Common myeloid progenitor, CD34-positive (primary cell): Measurements from ENCODE around the gene TXK.

Source experiments
- CTCF ChIA-PET: fragments of 350-600 bp; sonication (Branson Sonifier 250); formaldehyde crosslinking; loops from one replicate; lab custom pipeline; 2021; ENCODE audit warnings: antibody characterized with exemption; lab: Charles Lee
- POLR2A ChIA-PET: fragments of 350-600 bp; sonication (Branson Sonifier 250); formaldehyde crosslinking; loops from one replicate; lab custom pipeline; 2021; ENCODE audit warnings: antibody characterized with exemption; lab: Charles Lee
- DNase-seq, 3 donors: peaks; one replicate each; pipeline versions ENCODE4 v3.0.0 to v3.0.0-alpha.2; 2013
- H3K27ac ChIP-seq, 2 experiments: 1 replicate in 1 of 2; 2 replicates in 1 of 2; pipeline ENCODE4 v1.7.0; 2013; ENCODE audit warnings: inconsistent platforms in 2 of 2, low read length in 2 of 2, mild to moderate bottlenecking in 2 of 2, low read depth in 1 of 2, moderate library complexity in 1 of 2; ENCODE audit not compliant: severe bottlenecking in 2 of 2, insufficient read depth in 1 of 2, poor library complexity in 1 of 2
- H3K27me3 ChIP-seq, 5 experiments: replicated peaks in 2 of 5; 1 replicate in 3 of 5; 2 replicates in 2 of 5; pipeline versions ENCODE4 v1.6.1 to v1.7.0; 2013; ENCODE audit warnings: low read length in 4 of 5, mild to moderate bottlenecking in 2 of 5, moderate library complexity in 2 of 5, inconsistent platforms in 1 of 5; ENCODE audit not compliant: insufficient read depth in 5 of 5, control insufficient read depth in 4 of 5
- H3K36me3 ChIP-seq, 4 experiments: 1 replicate in 2 of 4; 2 replicates in 2 of 4; pipeline versions ENCODE4 v1.6.1 to v1.7.0; 2013; ENCODE audit warnings: low read length in 3 of 4, control low read depth in 1 of 4, mild to moderate bottlenecking in 1 of 4; ENCODE audit not compliant: control insufficient read depth in 4 of 4, insufficient read depth in 4 of 4
- H3K4me1 ChIP-seq, 4 experiments: 1 replicate in 3 of 4; 2 replicates in 1 of 4; pipeline versions ENCODE4 v1.6.1 to v1.7.1; 2013; ENCODE audit warnings: low read length in 3 of 4, mild to moderate bottlenecking in 3 of 4, control low read depth in 1 of 4, inconsistent platforms in 1 of 4, moderate library complexity in 1 of 4; ENCODE audit not compliant: control insufficient read depth in 4 of 4, insufficient read depth in 4 of 4; ENCODE audit errors: control extremely low read depth in 1 of 4
- H3K4me3 ChIP-seq, 7 experiments: 1 replicate in 4 of 7; 2 replicates in 3 of 7; pipeline versions ENCODE4 v1.5.1 to v1.7.0; 2013; ENCODE audit warnings: mild to moderate bottlenecking in 7 of 7, low read length in 6 of 7, moderate library complexity in 6 of 7, inconsistent platforms in 2 of 7, low read depth in 2 of 7, control low read depth in 1 of 7; ENCODE audit not compliant: insufficient read depth in 4 of 7, control insufficient read depth in 1 of 7; ENCODE audit errors: extremely low read depth in 1 of 7
- H3K9me3 ChIP-seq, 5 experiments: 1 replicate in 4 of 5; 2 replicates in 1 of 5; pipeline versions ENCODE4 v1.6.1 to v1.7.1; 2013; ENCODE audit warnings: low read length in 4 of 5, mild to moderate bottlenecking in 2 of 5, inconsistent platforms in 1 of 5, low read depth in 1 of 5, moderate library complexity in 1 of 5; ENCODE audit not compliant: control insufficient read depth in 4 of 5, insufficient read depth in 2 of 5; ENCODE audit errors: control extremely low read depth in 1 of 5
- WGBS: methylation state at CpG from one replicate; pipeline ENCODE4 v1.1.5; 2013; ENCODE audit not compliant: insufficient coverage; 5-methylcytosine and 5-hydroxymethylcytosine counted together

Gene TXK

GRCh38 chr4:48156423-48156822 is 22.4 kb upstream of the TXK start:
- H3K9me3 ChIP-seq: peaks cover 0 to 32% (median 20%) of the 10 kb centered on the region in 5 experiments
- peaks cover 35 to 86% (median 66%) of the 10 kb centered on the region in 4 experiments for H3K36me3 ChIP-seq
- H3K27me3 ChIP-seq: no peaks in the 10 kb centered on the region
- WGBS: no CpG with 5 or more reads among the region's 1 CpG
- no peaks in the 10 kb centered on the region for H3K4me1 ChIP-seq
- POLR2A ChIA-PET: no interaction called here
- CTCF ChIA-PET: interaction anchor here (1.2 to 2.4 kb wide), 3 partner anchors 12 to 25 kb away, joined by 3 to 6 read pairs (median 4); no protein-coding TSS in a partner anchor
- no peak overlapping the region for H3K27ac ChIP-seq
- no peak for DNase-seq
- no peak overlapping the region for H3K4me3 ChIP-seq

- H3K9me3 ChIP-seq: peaks cover 0 to 32% (median 20%) of the 10 kb centered on the region in 5 experiments
- WGBS: 80% methylated on average over 1 of the region's 1 CpG
- H3K27ac ChIP-seq: no peak overlapping the region
- H3K4me3 ChIP-seq: no peak overlapping the region
- CTCF ChIA-PET: interaction anchor here (1.6 to 1.9 kb wide), 3 partner anchors 9 to 136 kb away, joined by 3 to 5 read pairs (median 4); no protein-coding TSS in a partner anchor
- peaks cover 29 to 90% (median 76%) of the 10 kb centered on the region in 4 experiments for H3K36me3 ChIP-seq
- H3K27me3 ChIP-seq: no peaks in the 10 kb centered on the region
- no peaks in the 10 kb centered on the region for H3K4me1 ChIP-seq
- POLR2A ChIA-PET: no interaction called here
- no peak for DNase-seq
These were observed 19.9 kb upstream of the TXK start for GRCh38 chr4:48153791-48154550.

DNA sequence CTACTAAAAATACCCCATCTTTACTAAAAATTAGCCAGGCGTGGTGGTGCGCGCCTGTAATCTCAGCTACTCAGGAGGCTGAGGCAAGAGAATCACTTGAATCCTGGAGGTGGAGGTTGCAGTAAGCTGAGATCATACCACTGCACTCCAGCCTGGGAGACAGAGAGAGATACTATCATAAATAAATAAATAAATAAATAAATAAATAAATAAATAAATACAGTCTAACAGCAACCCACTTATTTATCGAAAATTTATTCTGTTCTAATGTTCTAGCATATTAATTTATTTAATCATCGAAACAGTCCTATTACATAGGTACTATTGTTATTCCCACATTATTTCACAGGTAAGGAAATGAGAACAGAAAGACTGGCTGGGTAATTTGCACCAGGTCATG is 18.2 kb upstream of the TXK start:
- H3K4me1 ChIP-seq: no peaks in the 10 kb centered on the region
- H3K27ac ChIP-seq: no peak overlapping the region
- ChIA-PET CTCF (interaction anchor here (1.8 kb wide), 1 partner anchor 23 kb away, joined by 4 read pairs; no protein-coding TSS in a partner anchor), POLR2A (no interaction called here)
- 100% methylated on average over 3 of the region's 5 CpGs for WGBS
- no peak overlapping the region for H3K4me3 ChIP-seq
- no peak for DNase-seq
- no peaks in the 10 kb centered on the region for H3K27me3 ChIP-seq
- H3K36me3 ChIP-seq: peaks cover 35 to 90% (median 75%) of the 10 kb centered on the region in 4 experiments
- H3K9me3 ChIP-seq: peaks cover 0 to 30% (median 20%) of the 10 kb centered on the region in 5 experiments

DNA sequence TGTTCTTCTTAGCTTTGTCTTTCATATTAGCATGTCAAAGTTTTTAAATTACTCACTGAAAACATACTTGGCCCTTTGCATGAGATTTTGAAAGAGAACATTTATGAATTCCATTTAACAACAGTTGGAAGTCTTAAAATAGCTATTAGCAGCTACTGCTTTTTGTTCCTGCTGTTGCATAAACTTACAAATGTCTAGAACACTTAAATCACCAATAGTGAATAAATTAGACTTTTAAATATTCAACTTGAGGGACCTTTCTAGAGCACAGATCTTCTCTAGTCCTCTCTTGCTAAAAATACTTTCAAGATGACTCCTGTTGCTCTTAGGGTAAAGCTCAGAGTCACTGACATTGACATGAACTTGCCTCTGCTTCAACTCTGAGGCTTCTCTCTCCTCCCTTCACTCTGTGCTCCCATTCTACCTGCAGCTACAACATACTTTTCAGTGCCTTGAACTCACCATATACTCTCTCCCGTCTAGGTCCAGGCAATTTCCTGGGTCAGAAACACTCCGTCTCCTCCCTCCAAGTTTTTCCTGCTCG is 15.8 kb upstream of the TXK start:
- 92% methylated on average over 3 of the region's 3 CpGs for WGBS
- Histone ChIP-seq H3K9me3 (peaks cover 0 to 14% (median 8%) of the 10 kb centered on the region in 5 experiments), H3K27me3 (no peaks in the 10 kb centered on the region), H3K36me3 (peaks cover 31 to 84% (median 68%) of the 10 kb centered on the region in 4 experiments), H3K27ac (no peak overlapping the region), H3K4me3 (no peak overlapping the region), H3K4me1 (no peaks in the 10 kb centered on the region)
- POLR2A ChIA-PET: interaction anchor here (0.6 kb wide), 1 partner anchor 9 kb away, joined by 3 read pairs; no protein-coding TSS in a partner anchor
- CTCF ChIA-PET: interaction anchor here (0.6 to 1.2 kb wide), 5 partner anchors 12 to 126 kb away, joined by 3 to 6 read pairs (median 3); no protein-coding TSS in a partner anchor
- DNase-seq: no peak

- H3K36me3 ChIP-seq: peaks cover 22 to 83% (median 60%) of the 10 kb centered on the region in 4 experiments
- WGBS: no CpG with 5 or more reads among the region's 1 CpG
- DNase-seq: no peak
These were observed 13.6 kb upstream of the TXK start for GRCh38 chr4:48147621-48148020.

GRCh38 chr4:48141048-48141447 is 7.0 kb upstream of the TXK start:
- no CpG with 5 or more reads among the region's 2 CpGs for WGBS
- Histone ChIP-seq H3K27me3 (no peaks in the 10 kb centered on the region), H3K4me3 (no peak overlapping the region), H3K27ac (no peak overlapping the region), H3K9me3 (no peaks in the 10 kb centered on the region), H3K36me3 (peaks cover 18 to 70% (median 53%) of the 10 kb centered on the region in 4 experiments), H3K4me1 (peaks cover 0 to 9% (median 7%) of the 10 kb centered on the region in 4 experiments)
- DNase-seq: peak; percentile 41 to 66 (median 64)
- ChIA-PET CTCF (interaction anchor here (0.7 to 5.8 kb wide), 5 partner anchors 11 to 155 kb away, joined by 3 to 47 read pairs (median 4); no protein-coding TSS in a partner anchor), POLR2A (no interaction called here)

More at GRCh38 chr4:48147621-48148020, 13.6 kb upstream of the TXK start:
- Histone ChIP-seq H3K9me3 (no peaks in the 10 kb centered on the region), H3K4me1 (no peaks in the 10 kb centered on the region), H3K4me3 (no peak overlapping the region), H3K27me3 (no peaks in the 10 kb centered on the region), H3K27ac (no peak overlapping the region)
- POLR2A ChIA-PET: no interaction called here
- CTCF ChIA-PET: interaction anchor here (1.0 kb wide), 1 partner anchor 18 kb away, joined by 3 read pairs; no protein-coding TSS in a partner anchor
